Hepatocyte (in vitro differentiated cells): ENCODE data around the gene AHNAK.

Experiments
- EZH2phosphoT487 ChIP-seq: fragments of 200-600 bp; sonication (generic); IDR thresholded peaks from one replicate; pipeline ENCODE4 v1.6.1; 2018; ENCODE audit warnings: antibody characterized with exemption, mild to moderate bottlenecking, low read depth, moderate library complexity; ENCODE audit not compliant: unreplicated experiment, severe bottlenecking
- TF ChIP-seq, protein P1 (sequence below): fragments of 200-600 bp; sonication (generic); IDR thresholded peaks from 2 replicates; pipeline ENCODE4 v1.5.1; 2016; ENCODE audit warnings: antibody characterized with exemption, mild to moderate bottlenecking; ENCODE audit not compliant: poor library complexity

DNA sequence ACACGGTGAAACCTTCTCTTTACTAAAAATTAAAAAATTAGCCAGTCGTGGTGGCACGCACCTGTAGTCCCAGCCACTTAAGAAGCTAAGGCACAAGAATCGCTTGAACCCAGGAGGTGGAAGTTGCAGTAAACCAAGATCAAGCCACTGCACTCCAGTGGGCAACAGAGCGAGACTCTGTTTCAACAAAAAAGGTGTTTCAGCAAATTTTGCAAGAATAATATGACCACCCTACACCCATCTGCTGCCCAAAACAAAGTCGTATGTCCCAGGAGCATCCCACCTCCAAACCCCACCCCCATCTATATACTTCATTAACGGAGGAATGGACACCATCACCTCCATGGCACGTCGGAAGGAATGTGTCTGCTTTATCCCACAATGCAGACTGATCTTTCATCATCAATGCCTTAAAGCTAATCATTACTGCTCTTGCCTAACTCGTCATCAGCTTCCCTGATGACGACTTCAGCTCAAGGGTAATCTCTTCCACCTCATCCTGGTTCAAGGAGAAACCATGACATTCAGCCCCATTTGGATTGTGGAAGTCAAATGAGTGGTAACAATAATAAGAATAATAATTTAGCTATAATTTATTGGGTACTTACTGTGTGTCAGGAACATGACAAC, 93.7 kb downstream of the AHNAK start:
- TF ChIP-seq, protein P1, sequence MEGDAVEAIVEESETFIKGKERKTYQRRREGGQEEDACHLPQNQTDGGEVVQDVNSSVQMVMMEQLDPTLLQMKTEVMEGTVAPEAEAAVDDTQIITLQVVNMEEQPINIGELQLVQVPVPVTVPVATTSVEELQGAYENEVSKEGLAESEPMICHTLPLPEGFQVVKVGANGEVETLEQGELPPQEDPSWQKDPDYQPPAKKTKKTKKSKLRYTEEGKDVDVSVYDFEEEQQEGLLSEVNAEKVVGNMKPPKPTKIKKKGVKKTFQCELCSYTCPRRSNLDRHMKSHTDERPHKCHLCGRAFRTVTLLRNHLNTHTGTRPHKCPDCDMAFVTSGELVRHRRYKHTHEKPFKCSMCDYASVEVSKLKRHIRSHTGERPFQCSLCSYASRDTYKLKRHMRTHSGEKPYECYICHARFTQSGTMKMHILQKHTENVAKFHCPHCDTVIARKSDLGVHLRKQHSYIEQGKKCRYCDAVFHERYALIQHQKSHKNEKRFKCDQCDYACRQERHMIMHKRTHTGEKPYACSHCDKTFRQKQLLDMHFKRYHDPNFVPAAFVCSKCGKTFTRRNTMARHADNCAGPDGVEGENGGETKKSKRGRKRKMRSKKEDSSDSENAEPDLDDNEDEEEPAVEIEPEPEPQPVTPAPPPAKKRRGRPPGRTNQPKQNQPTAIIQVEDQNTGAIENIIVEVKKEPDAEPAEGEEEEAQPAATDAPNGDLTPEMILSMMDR: no peak
- TF ChIP-seq EZH2phosphoT487: no peak
